ENCODE measurements around the gene FRG2B. TPM values are rescaled to one million over a fixed set of nuclear protein-coding genes. Genes with fewer than 3 reads are reported as not detected.
"Not testable (repeated sequence)": the region's sequence is repeated elsewhere in the genome, so short reads cannot be mapped to it uniquely, and the experiment has no call there.

FRG2B gene
- not detected for total RNA-seq

DNA sequence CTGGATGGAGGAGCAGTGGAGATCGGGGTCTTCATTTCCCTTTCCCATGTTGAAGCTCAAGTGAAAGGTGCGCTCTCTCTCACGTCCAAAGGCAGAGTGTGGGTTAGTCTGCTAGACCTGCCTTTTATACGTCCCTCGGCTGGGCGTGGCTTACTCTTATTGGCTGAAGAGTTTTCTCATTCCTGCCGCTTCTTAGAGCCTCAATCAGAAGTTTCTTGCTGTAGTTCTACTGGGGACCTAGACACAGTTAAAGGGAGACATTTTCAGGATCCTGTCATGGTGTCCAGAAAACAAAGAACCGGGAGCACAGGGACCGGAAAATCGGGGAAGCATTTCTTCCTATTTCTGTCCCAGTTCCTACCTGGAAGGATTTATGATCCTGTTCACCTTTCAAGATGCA lies at the start of gene FRG2B:
TSS of gene FRG2B (minus strand) at position 101 of the 400 bp plus-strand sequence. CDS start at position 48, 53 bp downstream.
- H3K4me3 Mint-ChIP-seq; H3K4me1 Mint-ChIP-seq; POLR2A ChIA-PET; H3K36me3 Mint-ChIP-seq (ENCODE audit: low read depth); DNase-seq; H3K9me3 Mint-ChIP-seq; H3K27ac Mint-ChIP-seq; CTCF ChIA-PET: not testable (repeated sequence)
- H3K27me3 Mint-ChIP-seq, result peaks cover 13% of the 10 kb centered on the region

DNA sequence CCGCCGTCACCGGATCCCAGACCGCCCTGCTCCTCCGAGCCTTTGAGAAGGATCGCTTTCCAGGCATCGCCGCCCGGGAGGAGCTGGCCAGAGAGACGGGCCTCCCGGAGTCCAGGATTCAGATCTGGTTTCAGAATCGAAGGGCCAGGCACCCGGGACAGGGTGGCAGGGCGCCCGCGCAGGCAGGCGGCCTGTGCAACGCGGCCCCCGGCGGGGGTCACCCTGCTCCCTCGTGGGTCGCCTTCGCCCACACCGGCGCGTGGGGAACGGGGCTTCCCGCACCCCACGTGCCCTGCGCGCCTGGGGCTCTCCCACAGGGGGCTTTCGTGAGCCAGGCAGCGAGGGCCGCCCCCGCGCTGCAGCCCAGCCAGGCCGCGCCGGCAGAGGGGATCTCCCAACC lies 40.9 kb upstream of the FRG2B start:
- H3K4me3 Mint-ChIP-seq; H3K9me3 Mint-ChIP-seq; CTCF ChIA-PET; POLR2A ChIA-PET; H3K36me3 Mint-ChIP-seq (ENCODE audit: low read depth); H3K4me1 Mint-ChIP-seq; H3K27ac Mint-ChIP-seq; DNase-seq: not testable (repeated sequence)
- H3K27me3 Mint-ChIP-seq, result peaks cover 13% of the 10 kb centered on the region

DNA sequence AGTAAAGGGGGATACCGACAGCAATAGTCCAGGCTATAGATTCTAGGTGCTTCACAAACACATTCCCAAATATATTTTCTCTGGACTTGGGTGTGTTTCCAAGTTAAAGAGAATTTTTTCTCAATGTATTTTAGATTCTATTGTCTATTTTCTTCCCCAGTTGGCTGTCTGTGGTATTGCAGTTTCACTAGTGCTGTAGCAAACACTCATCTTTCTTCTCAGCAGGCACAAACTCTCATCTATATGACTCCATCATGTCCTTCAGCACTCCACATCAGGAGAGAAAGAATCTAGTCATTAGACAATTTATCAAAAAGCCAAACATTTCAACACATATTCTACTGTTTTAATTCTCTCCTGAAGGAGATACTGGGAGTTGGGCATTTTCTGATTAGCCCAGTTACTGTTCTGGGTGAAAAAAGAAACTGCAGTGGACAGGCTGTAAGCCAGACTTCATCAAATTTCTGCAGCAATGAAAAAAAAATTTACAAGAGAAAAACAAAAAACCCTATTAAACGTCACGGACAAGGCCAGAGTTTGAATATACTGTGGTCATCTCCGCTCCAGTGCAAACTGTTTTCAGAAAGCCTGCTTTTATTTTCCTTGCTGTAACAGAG lies 37.1 kb upstream of the FRG2B start:
- CTCF ChIA-PET; H3K36me3 Mint-ChIP-seq (ENCODE audit: low read depth); DNase-seq; H3K4me1 Mint-ChIP-seq; H3K4me3 Mint-ChIP-seq; H3K27ac Mint-ChIP-seq; POLR2A ChIA-PET; H3K9me3 Mint-ChIP-seq: not testable (repeated sequence)
- peaks cover 18% of the 10 kb centered on the region for H3K27me3 Mint-ChIP-seq

DNA sequence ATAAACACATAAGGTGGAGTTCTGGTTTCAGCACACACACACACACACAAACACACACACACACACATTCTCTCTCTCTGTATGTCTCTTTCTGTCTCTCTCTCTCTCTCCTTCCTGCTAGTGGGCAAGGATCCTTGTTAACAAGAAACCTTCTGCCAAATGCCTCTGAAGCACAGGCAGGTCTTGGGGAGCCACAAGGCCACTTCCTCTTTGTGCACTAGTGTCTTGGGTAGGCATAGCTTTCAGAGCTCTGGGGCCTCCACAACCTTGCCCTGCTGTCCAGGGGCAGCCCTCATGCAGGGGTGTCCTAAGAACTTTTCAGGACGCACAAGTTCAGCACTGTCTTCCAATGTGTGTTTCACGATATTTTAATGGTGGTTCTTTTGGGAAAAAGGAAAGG lies 34.5 kb upstream of the FRG2B start:
- H3K4me3 Mint-ChIP-seq; H3K4me1 Mint-ChIP-seq; DNase-seq; H3K27ac Mint-ChIP-seq; POLR2A ChIA-PET; CTCF ChIA-PET; H3K36me3 Mint-ChIP-seq (ENCODE audit: low read depth); H3K9me3 Mint-ChIP-seq: not testable (repeated sequence)
- H3K27me3 Mint-ChIP-seq, result peaks cover 18% of the 10 kb centered on the region

DNA sequence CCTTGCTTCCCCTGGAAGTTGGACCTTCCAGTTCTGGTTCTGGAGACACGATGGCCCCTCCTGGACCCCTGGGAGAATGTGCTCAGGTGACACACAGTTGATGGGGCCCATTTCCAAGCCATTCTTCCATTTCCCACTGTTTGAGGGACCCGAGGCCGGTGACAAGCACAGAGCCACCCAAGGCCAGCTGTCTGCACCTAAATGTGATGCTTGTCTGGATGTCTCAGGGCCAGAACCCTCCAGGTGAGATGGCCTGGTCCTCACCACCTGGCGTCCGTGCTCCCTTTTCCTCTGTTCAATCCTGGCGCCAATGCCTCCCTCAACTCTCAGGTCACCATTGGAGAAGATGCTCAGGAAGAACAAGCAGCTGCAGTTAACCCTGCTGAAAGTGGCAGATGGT lies 33.9 kb upstream of the FRG2B start:
- H3K27me3 Mint-ChIP-seq, result peaks cover 18% of the 10 kb centered on the region
- H3K9me3 Mint-ChIP-seq; POLR2A ChIA-PET; DNase-seq; H3K27ac Mint-ChIP-seq; H3K36me3 Mint-ChIP-seq (ENCODE audit: low read depth); H3K4me3 Mint-ChIP-seq; CTCF ChIA-PET; H3K4me1 Mint-ChIP-seq: not testable (repeated sequence)

DNA sequence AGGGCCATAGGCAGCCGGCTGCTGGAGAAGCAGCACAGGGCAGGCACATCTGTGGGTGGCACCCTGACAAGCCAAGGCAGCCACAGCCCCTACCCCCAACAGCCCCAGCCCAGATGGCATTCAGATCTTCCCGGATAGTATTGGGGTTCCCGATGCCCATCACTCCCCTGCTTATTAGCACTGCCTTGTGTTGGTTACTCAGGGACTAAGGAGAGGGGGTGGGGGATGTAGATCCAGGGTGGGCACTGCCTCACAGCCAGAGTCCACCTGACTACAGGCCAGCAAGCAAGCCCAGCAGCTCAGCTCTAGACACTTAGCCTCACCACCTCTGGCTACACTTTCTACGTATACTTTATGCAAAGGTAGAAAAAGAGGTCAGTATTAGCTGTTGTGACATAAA lies 30.7 kb upstream of the FRG2B start:
- POLR2A ChIA-PET; H3K27ac Mint-ChIP-seq; H3K36me3 Mint-ChIP-seq (ENCODE audit: low read depth); H3K4me1 Mint-ChIP-seq; H3K9me3 Mint-ChIP-seq; DNase-seq; H3K4me3 Mint-ChIP-seq; CTCF ChIA-PET: not testable (repeated sequence)
- H3K27me3 Mint-ChIP-seq, result peaks cover 10% of the 10 kb centered on the region

DNA sequence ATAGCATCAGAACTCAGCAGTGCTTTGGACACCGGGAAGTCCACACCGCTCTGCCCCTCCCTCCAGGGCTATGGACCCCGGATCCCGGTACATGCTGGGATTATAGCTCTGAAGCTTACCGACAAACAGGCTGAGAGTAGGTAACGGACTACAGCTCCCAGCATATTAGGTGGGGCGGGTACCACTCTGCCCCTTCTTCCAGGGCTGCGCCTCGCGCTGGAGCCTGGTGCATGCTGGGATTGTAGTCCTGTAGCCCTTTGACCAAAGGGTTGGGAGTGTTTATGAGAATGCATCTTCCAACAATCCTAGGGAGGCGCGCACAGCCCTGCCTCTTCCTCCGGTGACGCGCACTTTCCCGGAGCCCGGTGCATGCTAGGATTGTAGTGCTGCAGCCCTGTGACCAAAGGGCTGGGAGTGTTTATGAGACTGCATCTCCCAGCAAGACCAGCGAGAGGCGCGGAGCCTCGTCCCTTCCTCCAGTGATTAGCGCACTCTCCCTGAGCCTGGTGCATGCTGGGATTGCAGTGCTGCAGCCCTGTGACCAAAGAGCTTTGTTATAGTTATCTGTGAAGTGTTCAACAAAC lies 22.4 kb upstream of the FRG2B start:
- POLR2A ChIA-PET; H3K27ac Mint-ChIP-seq; CTCF ChIA-PET; H3K4me3 Mint-ChIP-seq; H3K9me3 Mint-ChIP-seq; H3K4me1 Mint-ChIP-seq; DNase-seq; H3K27me3 Mint-ChIP-seq; H3K36me3 Mint-ChIP-seq (ENCODE audit: low read depth): not testable (repeated sequence)

DNA sequence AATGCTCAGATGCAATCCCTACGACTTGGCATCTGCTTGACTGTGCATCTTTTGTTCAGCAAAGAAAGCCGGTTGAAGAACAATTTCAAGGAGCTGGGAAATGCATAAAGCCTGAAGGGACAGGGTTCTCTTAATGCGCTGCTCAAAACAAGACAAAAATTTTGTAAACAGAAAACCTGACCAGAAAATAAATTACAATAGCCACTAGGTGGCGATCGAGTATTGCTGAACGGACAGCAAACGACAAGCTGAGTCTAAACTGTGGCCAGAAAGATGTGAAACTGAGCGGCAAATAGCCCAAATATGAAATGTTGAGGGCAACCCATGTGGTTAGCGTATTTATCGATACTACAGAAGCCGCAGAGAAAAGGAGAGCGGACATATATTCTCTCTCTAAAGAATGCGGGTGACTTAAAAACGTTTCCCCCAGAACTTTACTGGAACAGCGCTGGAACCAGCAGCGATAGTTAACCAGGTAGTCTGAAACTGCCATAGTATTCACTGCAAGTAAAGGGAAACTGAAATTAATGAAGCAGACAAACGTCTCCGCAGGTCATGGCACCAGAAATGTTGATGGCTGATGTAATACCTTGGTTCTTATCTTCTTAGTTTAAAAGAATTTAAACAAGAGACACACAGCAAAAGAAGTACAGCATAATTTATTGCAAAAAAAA lies 20.6 kb upstream of the FRG2B start:
- H3K4me1 Mint-ChIP-seq; H3K36me3 Mint-ChIP-seq (ENCODE audit: low read depth); H3K27me3 Mint-ChIP-seq; H3K27ac Mint-ChIP-seq; POLR2A ChIA-PET; CTCF ChIA-PET; H3K9me3 Mint-ChIP-seq: not testable (repeated sequence)
- peak; percentile 32 for DNase-seq
- H3K4me3 Mint-ChIP-seq, result peak overlapping the region; percentile 35

DNA sequence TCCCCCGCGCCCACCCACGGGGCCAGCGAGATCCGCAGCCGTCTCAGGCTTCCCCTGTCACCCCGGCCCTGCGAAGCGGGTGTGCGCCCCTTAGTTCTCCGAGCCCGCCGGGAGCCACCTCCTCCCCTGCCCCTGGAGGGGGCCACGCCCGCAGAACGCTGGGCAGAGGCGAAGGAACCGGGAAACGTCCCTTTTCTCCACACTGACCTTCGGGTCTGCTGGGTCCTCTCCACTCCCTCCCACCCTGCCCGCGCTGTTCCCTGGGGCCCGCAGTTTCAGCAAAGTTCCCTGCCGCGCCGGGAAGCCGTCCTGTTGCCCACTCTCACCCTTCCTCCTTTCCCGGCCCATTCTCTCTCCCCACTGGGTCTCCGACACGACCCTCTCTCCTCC lies 11.2 kb upstream of the FRG2B start:
- H3K27ac Mint-ChIP-seq; H3K4me3 Mint-ChIP-seq; H3K36me3 Mint-ChIP-seq (ENCODE audit: low read depth); DNase-seq; H3K4me1 Mint-ChIP-seq; POLR2A ChIA-PET; H3K9me3 Mint-ChIP-seq; CTCF ChIA-PET: not testable (repeated sequence)
- peaks cover 17% of the 10 kb centered on the region for H3K27me3 Mint-ChIP-seq

DNA sequence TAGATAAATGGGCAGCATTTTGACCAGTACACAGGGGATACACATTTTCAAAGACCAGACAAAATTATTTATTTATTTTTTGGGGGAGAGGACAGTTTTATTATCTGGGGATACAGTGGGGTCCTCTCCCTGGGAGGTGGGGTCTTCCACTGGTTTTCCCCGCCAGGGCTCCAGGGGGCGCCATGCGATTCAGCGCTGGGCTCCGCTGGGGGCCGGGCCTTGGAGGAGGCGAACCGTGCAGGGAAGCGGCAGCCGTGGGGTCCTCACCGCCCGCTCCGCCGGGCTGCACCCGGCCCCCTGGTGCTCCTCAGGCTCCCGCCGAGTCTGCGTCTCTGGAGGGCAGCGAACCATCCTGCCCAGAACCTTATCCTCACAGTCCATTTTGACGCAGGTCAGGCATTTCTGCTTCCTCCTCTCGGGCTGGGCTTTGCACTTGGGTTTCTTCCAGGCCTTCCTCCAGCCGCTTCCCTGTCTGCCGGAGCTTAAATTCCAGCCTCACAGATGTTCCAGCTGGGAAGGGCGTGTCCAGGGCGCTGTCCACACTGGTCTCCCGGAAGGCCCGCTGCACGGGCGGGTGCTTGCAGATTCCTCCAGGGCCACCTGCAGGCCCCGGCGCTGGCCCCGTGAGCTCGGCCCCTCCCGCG lies 10.7 kb upstream of the FRG2B start:
- H3K36me3 Mint-ChIP-seq (ENCODE audit: low read depth); POLR2A ChIA-PET; DNase-seq; H3K4me3 Mint-ChIP-seq; H3K27ac Mint-ChIP-seq; CTCF ChIA-PET; H3K9me3 Mint-ChIP-seq; H3K4me1 Mint-ChIP-seq: not testable (repeated sequence)
- peaks cover 17% of the 10 kb centered on the region for H3K27me3 Mint-ChIP-seq

DNA sequence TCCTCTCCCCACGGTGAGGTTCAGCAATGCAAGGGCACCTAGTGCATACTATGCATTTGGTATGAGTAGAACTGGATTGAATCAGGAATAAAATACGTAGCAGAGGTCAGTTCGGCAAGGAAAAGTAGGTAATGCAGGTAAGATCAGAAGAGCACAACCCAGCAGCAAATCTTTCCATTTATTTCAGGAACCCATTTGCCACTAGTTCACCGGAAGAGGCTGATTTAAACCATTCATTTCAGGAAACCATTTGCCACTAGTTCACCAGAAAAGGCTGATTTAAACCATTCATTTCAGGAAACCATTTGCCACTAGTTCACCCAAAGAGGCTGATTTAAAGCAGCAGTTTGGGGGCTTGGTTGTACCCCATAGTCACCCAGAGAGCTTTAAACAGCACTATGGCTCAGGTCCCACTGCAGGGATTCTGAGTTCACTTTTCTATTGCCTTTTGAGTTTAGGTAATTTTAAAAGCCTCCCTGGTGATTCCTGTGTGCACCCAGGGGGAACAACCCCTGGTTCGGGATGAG lies 4.2 kb upstream of the FRG2B start:
- H3K4me1 Mint-ChIP-seq; H3K36me3 Mint-ChIP-seq (ENCODE audit: low read depth); H3K27ac Mint-ChIP-seq; H3K9me3 Mint-ChIP-seq; CTCF ChIA-PET; DNase-seq; H3K4me3 Mint-ChIP-seq; POLR2A ChIA-PET: not testable (repeated sequence)
- H3K27me3 Mint-ChIP-seq, result peaks cover 13% of the 10 kb centered on the region

DNA sequence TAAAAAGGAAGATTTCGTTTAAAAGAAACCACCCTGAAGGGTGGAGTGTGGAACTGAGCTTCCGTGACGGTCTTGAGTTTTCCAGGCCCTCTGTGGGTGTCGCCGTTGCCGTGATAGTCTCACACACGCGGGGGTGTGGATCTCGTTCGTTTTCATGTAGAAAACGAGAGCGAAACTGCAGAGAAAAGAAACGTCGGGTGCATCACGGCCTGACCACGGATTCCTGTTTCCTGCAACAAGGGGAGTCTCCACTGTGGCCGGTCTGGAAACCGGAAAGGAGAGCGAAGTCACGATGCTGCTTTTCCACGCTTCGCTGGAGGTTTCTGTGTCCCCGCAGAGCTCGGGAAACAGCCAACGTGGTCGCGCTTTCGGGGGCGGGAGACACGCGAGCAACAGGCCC lies 4.1 kb downstream of the FRG2B start:
- H3K27ac Mint-ChIP-seq; H3K9me3 Mint-ChIP-seq; DNase-seq; CTCF ChIA-PET; H3K4me3 Mint-ChIP-seq; H3K4me1 Mint-ChIP-seq; H3K36me3 Mint-ChIP-seq (ENCODE audit: low read depth); POLR2A ChIA-PET: not testable (repeated sequence)
- peaks cover 24% of the 10 kb centered on the region for H3K27me3 Mint-ChIP-seq

DNA sequence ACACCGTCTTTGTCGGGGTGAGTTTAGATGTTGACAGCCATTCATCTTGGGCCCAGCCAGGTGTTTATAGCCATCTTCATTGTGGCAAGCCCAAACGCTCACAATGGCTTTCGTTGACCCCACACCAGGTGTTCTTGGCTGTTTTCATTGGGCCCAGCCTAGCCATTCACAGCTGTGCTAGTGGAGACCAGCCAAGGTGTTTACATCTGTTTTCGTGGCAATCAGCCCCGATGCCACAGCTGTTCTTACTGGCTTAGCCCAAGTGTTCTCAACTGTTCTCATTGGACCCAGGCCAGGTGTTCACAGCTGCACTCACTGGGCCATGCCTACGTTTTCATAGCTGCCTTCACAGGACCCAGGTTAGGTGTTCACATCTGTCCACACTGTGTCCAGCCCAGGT lies 7.7 kb downstream of the FRG2B start:
- Mint-ChIP-seq H3K36me3 (ENCODE audit: low read depth) (no peaks in the 10 kb centered on the region), H3K27me3 (peaks cover 23% of the 10 kb centered on the region), H3K9me3 (no peaks in the 10 kb centered on the region), H3K4me1 (peaks cover 2% of the 10 kb centered on the region), H3K27ac (no peak overlapping the region), H3K4me3 (no peak overlapping the region)
- CTCF ChIA-PET, result no interaction called here
- no peak for DNase-seq
- POLR2A ChIA-PET, result no interaction called here

DNA sequence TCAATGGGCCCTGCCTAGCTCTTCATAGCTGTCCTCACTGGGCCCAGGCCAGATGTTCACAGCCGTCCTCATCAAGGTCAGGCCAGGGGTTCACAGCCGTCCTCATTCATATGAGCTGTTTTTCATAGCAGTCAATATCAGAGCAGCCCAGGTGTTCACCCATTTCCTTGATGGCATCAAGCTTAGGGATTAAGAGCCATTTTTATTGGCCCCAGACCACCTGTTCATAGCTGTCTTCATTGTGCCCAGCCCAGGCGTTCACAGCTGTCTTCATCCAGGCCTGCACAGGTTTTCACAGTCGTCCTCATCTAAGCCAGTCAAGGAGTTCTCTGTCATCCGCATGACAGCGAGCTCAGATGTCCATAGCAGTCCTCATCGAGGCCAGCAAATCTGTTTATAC lies 9.4 kb downstream of the FRG2B start:
- peaks cover 24% of the 10 kb centered on the region for H3K27me3 Mint-ChIP-seq
- no peaks in the 10 kb centered on the region for H3K9me3 Mint-ChIP-seq
- no peaks in the 10 kb centered on the region for H3K4me1 Mint-ChIP-seq
- POLR2A ChIA-PET, result no interaction called here
- no peak overlapping the region for H3K4me3 Mint-ChIP-seq
- H3K27ac Mint-ChIP-seq, result no peak overlapping the region
- H3K36me3 Mint-ChIP-seq (ENCODE audit: low read depth), result no peaks in the 10 kb centered on the region
- CTCF ChIA-PET, result no interaction called here
- no peak for DNase-seq

Measured in activated CD4-positive, alpha-beta memory T cell treated with anti-CD3 and anti-CD28 coated beads, Interleukin-2, amount 10 ng/mL, durations not matched to agents 7 days and 5 days (primary cell).